ENCODE data around the gene RCBTB1.
"Not testable (repeated sequence)": the region's sequence is repeated elsewhere in the genome, so short reads cannot be mapped to it uniquely, and the experiment has no call there.

Gene RCBTB1

DNA sequence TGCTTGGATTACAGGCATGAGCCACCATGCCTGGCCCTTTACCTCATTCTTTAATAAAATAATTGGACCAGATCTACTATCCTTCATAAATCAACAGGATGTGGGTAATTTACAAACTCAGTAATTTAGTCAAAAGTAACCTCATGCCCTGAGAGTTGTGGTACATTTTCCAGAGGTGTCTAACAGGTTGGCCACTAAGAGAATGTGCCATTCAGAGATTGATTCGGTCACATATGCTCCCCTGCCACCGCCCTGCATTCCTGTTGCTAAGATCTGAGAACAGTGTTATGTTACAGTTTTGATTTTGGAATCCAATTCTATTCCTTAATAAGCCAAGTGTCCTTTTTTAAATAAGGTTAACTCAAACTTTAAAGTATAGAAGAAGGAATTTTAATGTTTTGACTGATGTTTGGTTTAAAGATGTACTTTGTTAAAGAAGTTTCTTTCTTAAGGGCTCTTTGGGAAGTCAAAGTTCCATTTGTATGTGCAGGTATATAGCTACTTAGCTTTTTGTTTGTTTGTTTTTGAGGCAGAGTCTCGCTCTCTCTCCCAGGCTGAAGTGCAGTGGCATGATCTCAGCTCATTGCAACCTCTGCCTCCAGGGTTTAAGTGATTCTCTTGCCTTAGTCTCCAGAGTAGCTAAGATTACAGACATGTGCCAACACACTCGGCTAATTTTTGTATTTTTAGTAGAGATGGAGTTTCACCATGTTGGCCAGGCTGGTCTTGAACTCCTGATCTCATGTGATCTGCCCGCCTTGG, 60.4 kb downstream of the RCBTB1 start:
- DNase-seq (ENCODE audit: low spot score): no peak

DNA sequence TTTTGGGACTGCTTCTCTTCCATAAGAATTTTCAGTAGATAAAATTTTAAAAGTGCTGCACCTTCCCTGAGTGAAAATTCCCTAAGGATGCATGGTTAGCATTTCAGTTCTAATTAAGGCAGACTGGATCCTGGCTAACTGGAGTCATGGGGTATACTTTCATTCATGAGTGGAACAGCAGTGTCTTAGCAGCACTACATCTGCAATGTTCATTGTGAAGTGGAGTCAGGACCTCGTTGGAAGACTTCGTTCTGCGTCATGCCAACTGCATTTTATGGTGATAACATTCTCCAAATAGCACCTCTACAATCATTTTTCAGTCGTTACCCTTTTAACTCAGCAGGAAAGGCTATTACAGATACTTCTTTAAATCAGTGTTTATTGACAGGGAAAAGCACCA, 64.1 kb downstream of the RCBTB1 start:
- no peak for DNase-seq (ENCODE audit: low spot score)
- no peak for FAIRE-seq

More for the DNA sequence above, 60.4 kb downstream of the RCBTB1 start:
- no peak for FAIRE-seq

- FAIRE-seq: no peak
- DNase-seq (ENCODE audit: low spot score): no peak
Measured at GRCh38 chr13:49517461-49517860, 67.9 kb downstream of the RCBTB1 start.

DNA sequence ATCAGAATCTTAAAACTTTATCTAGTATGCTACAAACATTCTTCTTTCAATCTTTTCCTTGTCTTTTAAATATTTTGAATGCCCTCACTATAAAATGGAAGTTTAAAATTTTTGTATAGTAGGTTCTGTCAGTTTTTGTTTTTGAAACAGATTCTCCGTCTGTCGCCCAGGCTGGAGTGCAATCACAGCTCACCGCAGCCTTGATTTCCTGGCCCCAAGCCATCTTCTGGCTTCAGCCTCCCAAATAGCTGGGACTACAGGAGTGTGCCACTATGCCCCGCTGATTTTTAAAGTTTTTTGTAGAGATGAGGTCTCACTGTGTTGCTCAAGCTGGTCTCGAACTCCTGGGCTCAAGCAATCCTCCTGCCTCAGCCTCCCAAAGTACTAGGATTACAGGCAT, 68.9 kb downstream of the RCBTB1 start:
- DNase-seq (ENCODE audit: low spot score) (no peak), FAIRE-seq (no peak)

DNA sequence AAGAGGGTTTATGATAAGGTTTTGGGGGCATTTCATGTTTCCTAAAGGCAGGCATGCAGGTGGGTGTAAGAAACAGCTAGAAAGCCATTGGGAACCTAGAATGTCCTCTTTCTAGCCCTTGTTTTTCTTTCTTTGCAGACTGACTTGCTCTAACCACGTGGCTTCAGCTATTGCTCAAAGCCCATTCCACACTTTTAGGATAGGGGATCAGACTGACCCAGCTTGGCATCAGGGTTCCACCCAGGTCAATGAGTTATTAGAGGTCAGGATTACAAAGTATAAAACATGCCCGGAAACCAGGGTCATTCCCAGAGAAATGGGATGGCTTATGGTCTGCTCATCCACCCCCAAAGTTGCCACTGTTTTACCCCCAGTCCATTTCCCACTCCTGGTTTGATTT, 72.8 kb downstream of the RCBTB1 start:
- DNase-seq (ENCODE audit: low spot score) (no peak), FAIRE-seq (no peak)

DNA sequence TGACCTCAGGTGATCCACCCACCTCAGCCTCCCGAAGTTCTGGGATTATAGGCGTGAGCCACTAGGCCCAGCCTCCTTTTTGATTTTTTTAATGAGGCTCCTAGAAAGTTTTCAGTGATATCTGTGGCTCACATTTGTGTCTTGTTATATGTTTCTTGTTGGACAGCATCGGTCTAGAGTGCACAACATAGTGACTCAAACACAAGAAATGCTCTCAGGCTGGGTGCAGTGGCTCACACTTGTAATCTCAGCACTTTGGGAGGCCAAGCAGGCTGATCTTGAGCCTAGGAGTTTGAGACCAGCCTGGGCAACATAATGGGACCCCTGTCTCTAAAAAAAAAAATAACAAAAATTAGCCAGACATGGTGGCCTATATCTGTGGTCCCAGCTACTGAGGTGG, 81.4 kb downstream of the RCBTB1 start:
- DNase-seq (ENCODE audit: low spot score) (no peak), FAIRE-seq (no peak)

- no peak for FAIRE-seq
- no peak for DNase-seq (ENCODE audit: low spot score)
Measured at GRCh38 chr13:49502954-49503353, 82.4 kb downstream of the RCBTB1 start.

GRCh38 chr13:49499889-49500660, 85.3 kb downstream of the RCBTB1 start:
- FAIRE-seq (no peak), DNase-seq (ENCODE audit: low spot score) (no peak)

DNA sequence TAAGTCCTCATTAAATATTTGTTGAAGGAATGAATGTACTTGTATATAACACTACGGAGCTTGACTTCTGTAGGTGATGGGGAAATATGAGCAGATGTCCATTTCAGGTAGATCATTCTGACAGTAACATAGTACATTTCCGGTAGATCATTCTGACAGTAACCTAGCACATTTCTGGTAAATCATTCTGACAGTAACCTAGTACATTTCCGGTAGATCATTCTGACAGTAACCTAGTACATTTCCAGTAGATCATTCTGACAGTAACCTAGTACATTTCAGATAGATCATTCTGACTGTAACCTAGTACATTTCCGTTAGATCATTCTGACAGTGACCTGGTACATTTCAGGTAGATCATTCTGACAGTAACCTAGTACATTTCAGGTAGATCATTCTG, 87.2 kb downstream of the RCBTB1 start:
- FAIRE-seq: no peak

GRCh38 chr13:49497272-49497671, 88.1 kb downstream of the RCBTB1 start:
- no peak for DNase-seq (ENCODE audit: low spot score)
- no peak for FAIRE-seq

More for the DNA sequence above, 87.2 kb downstream of the RCBTB1 start:
- DNase-seq (ENCODE audit: low spot score): no peak

DNA sequence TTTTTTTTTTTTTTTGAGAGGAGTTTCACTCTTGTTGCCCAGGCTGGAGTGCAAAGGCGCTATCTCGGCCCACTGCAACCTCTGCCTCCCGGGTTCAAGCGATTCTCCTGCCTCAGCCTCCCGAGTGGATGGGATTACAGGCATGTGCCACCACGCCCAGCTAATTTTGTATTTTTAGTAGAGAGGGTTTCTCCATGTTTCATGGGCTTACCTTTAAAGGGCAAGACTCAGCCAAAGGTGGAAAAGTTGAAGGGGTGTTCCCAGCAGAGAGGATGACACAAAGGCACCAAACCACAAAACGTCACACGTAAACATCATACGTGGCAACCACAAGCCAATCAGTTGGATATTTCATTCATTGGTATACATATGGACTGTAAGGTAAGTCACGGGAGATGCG, 88.5 kb downstream of the RCBTB1 start:
- FAIRE-seq; DNase-seq (ENCODE audit: low spot score): not testable (repeated sequence)

GRCh38 chr13:49495783-49496762, 89.3 kb downstream of the RCBTB1 start, which contains the start of gene PHF11:
Gene PHF11 (plus strand): TSS chr13:49495953. CDS start chr13:49496002, 49 bp downstream.
- DNase-seq (ENCODE audit: low spot score) (peak; percentile 66), FAIRE-seq (no peak)

DNA sequence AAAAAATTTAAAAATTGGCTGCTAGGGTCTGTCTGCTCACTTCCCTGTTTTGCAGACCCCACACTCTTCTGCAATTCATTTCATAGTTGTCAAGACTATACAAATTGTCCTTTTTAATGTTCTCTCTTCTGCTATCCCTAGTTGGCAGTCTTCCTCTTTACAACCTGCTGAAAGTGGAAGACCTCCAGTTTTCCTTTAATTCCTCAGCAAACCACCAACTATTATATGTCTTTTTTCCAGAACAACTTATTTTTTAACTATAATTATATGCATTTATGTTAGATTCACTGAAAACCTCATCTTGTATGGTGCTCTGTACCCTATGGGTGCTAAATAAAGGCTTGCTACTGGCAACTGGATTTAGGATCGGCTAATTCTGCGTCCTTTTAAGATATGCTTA, 90.7 kb downstream of the RCBTB1 start:
- no peak for FAIRE-seq
- DNase-seq (ENCODE audit: low spot score): no peak

DNA sequence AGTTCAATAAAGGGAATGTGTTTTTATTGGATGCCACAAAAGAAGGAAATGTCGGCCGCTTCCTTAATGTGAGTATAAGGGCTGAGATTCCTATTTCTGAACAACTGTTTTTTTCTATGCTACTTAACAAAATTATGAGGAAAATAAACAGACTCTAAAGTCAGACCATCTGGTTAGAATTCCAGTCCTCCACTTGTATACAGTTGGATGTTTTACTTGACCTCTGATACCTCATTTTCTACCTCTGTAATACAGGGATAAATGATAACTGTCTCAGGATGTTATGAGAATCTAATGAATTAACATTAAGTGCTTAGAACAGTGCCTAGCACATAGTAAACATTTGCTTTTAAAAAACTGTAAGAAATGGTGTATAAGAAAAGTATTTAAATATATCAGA, 96.8 kb downstream of the RCBTB1 start:
- DNase-seq (ENCODE audit: low spot score): no peak
- no peak for FAIRE-seq
